ENCODE results near the gene CYP24A1. TPM values are rescaled to one million over a fixed set of nuclear protein-coding genes. Genes with fewer than 3 reads are reported as not detected.

CYP24A1 gene
- total RNA-seq, 1 donor from 2014 or later, result 0.73 TPM

- no peak overlapping the region for H3K4me3 Mint-ChIP-seq (ENCODE audit: unreplicated experiment)
- Histone ChIP-seq H3K4me1 (ENCODE audit: insufficient read depth, low read length) (no peaks in the 10 kb centered on the region), H3K4me3 (ENCODE audit: insufficient read depth, low read depth, low read length) (no peak overlapping the region), H3K36me3 (ENCODE audit: insufficient read depth, low read length) (no peaks in the 10 kb centered on the region), H3K27me3 (ENCODE audit: insufficient read depth, low read length) (no peaks in the 10 kb centered on the region), H3K79me2 (ENCODE audit: insufficient read depth, low read length) (no peaks in the 10 kb centered on the region), H2AFZ (ENCODE audit: low read depth, low read length) (no peak overlapping the region), H3K9ac (ENCODE audit: low read length) (no peak overlapping the region), H4K20me1 (ENCODE audit: insufficient read depth, low read length) (no peaks in the 10 kb centered on the region), H3K27ac (ENCODE audit: low read depth, low read length) (no peak overlapping the region), H3K4me2 (ENCODE audit: low read length) (no peak overlapping the region), H3K9me3 (ENCODE audit: insufficient read depth, low read depth, low read length) (no peaks in the 10 kb centered on the region)
- H3K9me3 Mint-ChIP-seq (ENCODE audit: unreplicated experiment), result peaks cover 9% of the 10 kb centered on the region
- H3K36me3 Mint-ChIP-seq (ENCODE audit: low read depth, unreplicated experiment), result peaks cover 2% of the 10 kb centered on the region
- H3K4me1 Mint-ChIP-seq (ENCODE audit: low read depth, unreplicated experiment), result peaks cover 9% of the 10 kb centered on the region
- TF ChIP-seq EZH2 (IDR thresholded peaks at IDR 0.05; ENCODE audit: insufficient read depth, low read length), result no peak
- TF ChIP-seq CTCF (IDR thresholded peaks at IDR 0.05; ENCODE audit: insufficient read depth, low read depth, low read length), result no peak
- H3K27ac Mint-ChIP-seq (ENCODE audit: unreplicated experiment), result no peak overlapping the region
- peaks cover 3% of the 10 kb centered on the region for H3K27me3 Mint-ChIP-seq (ENCODE audit: low read depth, unreplicated experiment)
- FAIRE-seq, result no peak
- no peak for DNase-seq (ENCODE audit: low read depth)
Measured at GRCh38 chr20:54110457-54110856, 63.3 kb downstream of the CYP24A1 start.

- peaks cover 2% of the 10 kb centered on the region for H3K36me3 Mint-ChIP-seq (ENCODE audit: low read depth, unreplicated experiment)
- no peak for FAIRE-seq
Measured at GRCh38 chr20:54110041-54110440, 63.7 kb downstream of the CYP24A1 start.

More at GRCh38 chr20:54110041-54110440, 63.7 kb downstream of the CYP24A1 start:
- no peak for TF ChIP-seq CTCF (IDR thresholded peaks at IDR 0.05; ENCODE audit: insufficient read depth, low read depth, low read length)
- TF ChIP-seq EZH2 (IDR thresholded peaks at IDR 0.05; ENCODE audit: insufficient read depth, low read length), result no peak
- Mint-ChIP-seq H3K4me1 (ENCODE audit: low read depth, unreplicated experiment) (peaks cover 12% of the 10 kb centered on the region), H3K4me3 (ENCODE audit: unreplicated experiment) (no peak overlapping the region), H3K27me3 (ENCODE audit: low read depth, unreplicated experiment) (peaks cover 3% of the 10 kb centered on the region), H3K9me3 (ENCODE audit: unreplicated experiment) (peaks cover 7% of the 10 kb centered on the region), H3K27ac (ENCODE audit: unreplicated experiment) (no peak overlapping the region)
- Histone ChIP-seq H3K79me2 (ENCODE audit: insufficient read depth, low read length) (no peaks in the 10 kb centered on the region), H3K9ac (ENCODE audit: low read length) (no peak overlapping the region), H3K9me3 (ENCODE audit: insufficient read depth, low read depth, low read length) (no peaks in the 10 kb centered on the region), H3K4me1 (ENCODE audit: insufficient read depth, low read length) (no peaks in the 10 kb centered on the region), H4K20me1 (ENCODE audit: insufficient read depth, low read length) (no peaks in the 10 kb centered on the region), H2AFZ (ENCODE audit: low read depth, low read length) (no peak overlapping the region), H3K4me2 (ENCODE audit: low read length) (no peak overlapping the region), H3K4me3 (ENCODE audit: insufficient read depth, low read depth, low read length) (no peak overlapping the region), H3K36me3 (ENCODE audit: insufficient read depth, low read length) (no peaks in the 10 kb centered on the region), H3K27me3 (ENCODE audit: insufficient read depth, low read length) (no peaks in the 10 kb centered on the region), H3K27ac (ENCODE audit: low read depth, low read length) (no peak overlapping the region)
- DNase-seq (ENCODE audit: low read depth), result no peak
